Neural cell (in vitro differentiated cells): ENCODE data around the gene CCDC63.

Source experiments
- EP300 ChIP-seq: fragments of 450-650 bp; conservative IDR thresholded peaks from 2 replicates; pipeline ENCODE4 v1.6.1; 2014; ENCODE audit warnings: antibody characterized with exemption, mild to moderate bottlenecking, moderate library complexity; ENCODE audit not compliant: poor library complexity, severe bottlenecking
- POLR2AphosphoS5 ChIP-seq: IDR thresholded peaks from 2 replicates; pipeline ENCODE4 v1.6.1; 2012
- TF ChIP-seq, protein P1 (sequence below): IDR thresholded peaks from 2 replicates; pipeline ENCODE4 v1.6.1; 2012; ENCODE audit warnings: borderline replicate concordance
- TF ChIP-seq, protein P2 (sequence below): fragments of 450-650 bp; IDR thresholded peaks from 2 replicates; pipeline ENCODE4 v1.5.1; 2014; ENCODE audit warnings: antibody characterized with exemption, mild to moderate bottlenecking, moderate library complexity; ENCODE audit not compliant: poor library complexity, severe bottlenecking

DNA sequence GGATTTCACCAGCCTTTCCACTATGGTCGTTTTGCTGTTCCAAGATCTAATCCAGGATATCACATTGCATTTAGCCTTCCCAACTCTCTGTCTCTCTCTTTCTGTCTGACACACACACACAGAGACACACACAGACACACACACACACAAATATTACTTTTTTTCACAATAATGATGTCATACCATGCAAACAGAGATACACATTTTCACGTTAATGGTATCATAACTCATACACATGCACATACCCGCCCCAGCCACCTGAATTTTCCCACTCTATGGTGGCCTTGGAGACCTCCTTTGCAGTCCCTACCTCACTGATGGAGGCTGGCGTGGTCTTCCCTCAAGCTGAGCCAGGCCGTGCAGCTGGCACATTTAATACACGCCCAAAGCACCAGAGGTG is 80.8 kb downstream of the CCDC63 start:
- TF ChIP-seq POLR2AphosphoS5 (no peak), EP300 (no peak)
- TF ChIP-seq, protein P1, sequence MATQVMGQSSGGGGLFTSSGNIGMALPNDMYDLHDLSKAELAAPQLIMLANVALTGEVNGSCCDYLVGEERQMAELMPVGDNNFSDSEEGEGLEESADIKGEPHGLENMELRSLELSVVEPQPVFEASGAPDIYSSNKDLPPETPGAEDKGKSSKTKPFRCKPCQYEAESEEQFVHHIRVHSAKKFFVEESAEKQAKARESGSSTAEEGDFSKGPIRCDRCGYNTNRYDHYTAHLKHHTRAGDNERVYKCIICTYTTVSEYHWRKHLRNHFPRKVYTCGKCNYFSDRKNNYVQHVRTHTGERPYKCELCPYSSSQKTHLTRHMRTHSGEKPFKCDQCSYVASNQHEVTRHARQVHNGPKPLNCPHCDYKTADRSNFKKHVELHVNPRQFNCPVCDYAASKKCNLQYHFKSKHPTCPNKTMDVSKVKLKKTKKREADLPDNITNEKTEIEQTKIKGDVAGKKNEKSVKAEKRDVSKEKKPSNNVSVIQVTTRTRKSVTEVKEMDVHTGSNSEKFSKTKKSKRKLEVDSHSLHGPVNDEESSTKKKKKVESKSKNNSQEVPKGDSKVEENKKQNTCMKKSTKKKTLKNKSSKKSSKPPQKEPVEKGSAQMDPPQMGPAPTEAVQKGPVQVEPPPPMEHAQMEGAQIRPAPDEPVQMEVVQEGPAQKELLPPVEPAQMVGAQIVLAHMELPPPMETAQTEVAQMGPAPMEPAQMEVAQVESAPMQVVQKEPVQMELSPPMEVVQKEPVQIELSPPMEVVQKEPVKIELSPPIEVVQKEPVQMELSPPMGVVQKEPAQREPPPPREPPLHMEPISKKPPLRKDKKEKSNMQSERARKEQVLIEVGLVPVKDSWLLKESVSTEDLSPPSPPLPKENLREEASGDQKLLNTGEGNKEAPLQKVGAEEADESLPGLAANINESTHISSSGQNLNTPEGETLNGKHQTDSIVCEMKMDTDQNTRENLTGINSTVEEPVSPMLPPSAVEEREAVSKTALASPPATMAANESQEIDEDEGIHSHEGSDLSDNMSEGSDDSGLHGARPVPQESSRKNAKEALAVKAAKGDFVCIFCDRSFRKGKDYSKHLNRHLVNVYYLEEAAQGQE = no peak
- TF ChIP-seq, protein P2, sequence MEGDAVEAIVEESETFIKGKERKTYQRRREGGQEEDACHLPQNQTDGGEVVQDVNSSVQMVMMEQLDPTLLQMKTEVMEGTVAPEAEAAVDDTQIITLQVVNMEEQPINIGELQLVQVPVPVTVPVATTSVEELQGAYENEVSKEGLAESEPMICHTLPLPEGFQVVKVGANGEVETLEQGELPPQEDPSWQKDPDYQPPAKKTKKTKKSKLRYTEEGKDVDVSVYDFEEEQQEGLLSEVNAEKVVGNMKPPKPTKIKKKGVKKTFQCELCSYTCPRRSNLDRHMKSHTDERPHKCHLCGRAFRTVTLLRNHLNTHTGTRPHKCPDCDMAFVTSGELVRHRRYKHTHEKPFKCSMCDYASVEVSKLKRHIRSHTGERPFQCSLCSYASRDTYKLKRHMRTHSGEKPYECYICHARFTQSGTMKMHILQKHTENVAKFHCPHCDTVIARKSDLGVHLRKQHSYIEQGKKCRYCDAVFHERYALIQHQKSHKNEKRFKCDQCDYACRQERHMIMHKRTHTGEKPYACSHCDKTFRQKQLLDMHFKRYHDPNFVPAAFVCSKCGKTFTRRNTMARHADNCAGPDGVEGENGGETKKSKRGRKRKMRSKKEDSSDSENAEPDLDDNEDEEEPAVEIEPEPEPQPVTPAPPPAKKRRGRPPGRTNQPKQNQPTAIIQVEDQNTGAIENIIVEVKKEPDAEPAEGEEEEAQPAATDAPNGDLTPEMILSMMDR = no peak
